GM10266 (cell line): ENCODE results near the gene DUSP8.

Experiments used
- DNase-seq: peaks from one replicate; pipeline ENCODE4 v3.0.0; 2012; ENCODE audit errors: extremely low spot score
- CTCF ChIP-seq: IDR thresholded peaks from 2 replicates; pipeline ENCODE4 v1.5.1; 2012; ENCODE audit warnings: mild to moderate bottlenecking, low read depth; ENCODE audit not compliant: control insufficient read depth, insufficient read depth; ENCODE audit errors: missing control alignments

The DUSP8 gene

GRCh38 chr11:1506981-1507380 is 65.1 kb downstream of the DUSP8 start:
- DNase-seq = no peak
- TF ChIP-seq CTCF = no peak

- TF ChIP-seq CTCF = no peak
- no peak for DNase-seq
Observed at GRCh38 chr11:1505480-1505879, 66.6 kb downstream of the DUSP8 start.

DNA sequence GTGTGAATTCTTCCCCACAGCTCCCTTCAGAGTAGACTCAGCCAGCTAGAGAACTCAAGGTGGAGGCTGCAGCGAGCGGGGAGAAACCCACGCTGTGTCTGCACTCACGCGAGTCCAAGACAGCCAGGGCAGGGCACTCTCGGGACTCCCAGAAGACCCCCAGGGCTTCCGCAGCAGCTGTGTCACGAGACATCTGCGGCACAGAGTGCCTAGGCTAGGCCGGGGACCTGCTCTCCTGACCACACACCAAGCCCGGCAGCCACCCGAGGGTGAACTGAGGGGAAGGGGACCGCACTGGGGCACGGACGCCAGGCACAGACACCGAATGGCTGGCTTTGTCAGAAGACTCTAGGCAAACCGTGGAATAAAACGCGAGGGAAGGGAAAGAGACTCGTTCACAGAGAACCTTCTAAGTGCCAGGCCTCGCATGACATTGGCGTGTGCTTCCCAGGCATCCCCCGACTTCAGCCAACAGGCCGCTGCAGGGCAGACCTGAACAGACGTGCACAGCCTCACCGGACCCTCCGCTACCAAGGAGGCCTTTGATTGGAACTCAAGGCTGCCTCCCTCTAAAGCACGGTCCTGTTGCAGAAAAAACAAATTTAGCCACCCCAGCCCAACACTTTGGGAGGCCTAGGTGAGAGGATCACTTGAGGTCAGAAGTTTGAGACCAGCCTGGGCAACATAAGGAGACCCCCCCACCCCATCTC is 67.3 kb downstream of the DUSP8 start:
- DNase-seq = no peak
- TF ChIP-seq CTCF = no peak

DNA sequence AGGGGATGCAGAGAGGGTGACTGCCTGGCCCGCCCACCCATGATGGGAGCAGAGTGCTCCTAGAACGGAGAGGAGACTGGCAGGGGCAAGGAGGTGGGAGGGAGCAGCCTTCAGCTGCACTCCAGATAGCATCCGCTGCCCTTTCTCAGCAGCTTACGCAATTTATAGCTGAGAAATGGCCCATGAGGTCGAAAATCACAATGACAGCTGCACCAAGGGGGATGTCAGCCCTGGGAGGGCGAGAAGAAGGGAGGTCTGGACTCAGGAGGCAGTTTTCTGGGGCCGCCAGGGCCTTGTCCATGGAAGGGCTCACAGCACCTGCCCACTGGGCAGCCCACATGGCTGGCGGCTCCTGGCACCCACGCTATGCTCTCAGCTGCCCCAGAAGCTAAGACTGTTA is 67.9 kb downstream of the DUSP8 start:
- DNase-seq = no peak
- TF ChIP-seq CTCF = no peak
